SK-N-SH treated with all-trans-retinoic acid at 6 μM for 48 hours (cell line): ENCODE results near the gene SLC35E1.

Experiments
- ATAC-seq: fragments of 200-7000 bp; cut with Tn5 transposase; 3 replicates; pipeline ENCODE4 v1.9.1; 2020; ENCODE audit warnings: mild to moderate bottlenecking, moderate library complexity
- ARNTL ChIP-seq: fragments of 450-650 bp; formaldehyde crosslinking; IDR thresholded peaks from 2 replicates; pipeline ENCODE4 v1.5.0; 2020; ENCODE audit warnings: low read depth, mild to moderate bottlenecking, moderate library complexity, borderline replicate concordance
- BACH2 ChIP-seq: fragments of 250-450 bp; sonication (Bioruptor Pico); IDR thresholded peaks from 2 replicates; pipeline ENCODE4 v1.9.0; 2021; ENCODE audit warnings: mild to moderate bottlenecking, borderline replicate concordance
- CSDC2 ChIP-seq: fragments of 250-450 bp; sonication (Bioruptor Pico); IDR thresholded peaks from 2 replicates; pipeline ENCODE4 v1.5.0; 2020; ENCODE audit warnings: mild to moderate bottlenecking, moderate library complexity
- CSRNP3 ChIP-seq: fragments of 250-450 bp; sonication (Bioruptor Pico); IDR thresholded peaks from 2 replicates; pipeline ENCODE4 v1.5.1; 2021; ENCODE audit warnings: mild to moderate bottlenecking, moderate library complexity
- ESRRG ChIP-seq: fragments of 250-450 bp; sonication (Bioruptor Pico); IDR thresholded peaks from 2 replicates; pipeline ENCODE4 v1.6.1; 2021; ENCODE audit warnings: mild to moderate bottlenecking
- GLIS3 ChIP-seq: fragments of 250-450 bp; sonication (Bioruptor Pico); IDR thresholded peaks from 2 replicates; pipeline ENCODE4 v1.5.0; 2020; ENCODE audit warnings: mild to moderate bottlenecking, moderate library complexity
- OSR1 ChIP-seq: fragments of 250-450 bp; sonication (Bioruptor Pico); IDR thresholded peaks from 2 replicates; pipeline ENCODE4 v1.8.0; 2022; ENCODE audit warnings: moderate library complexity, mild to moderate bottlenecking, inconsistent platforms
- POU6F1 ChIP-seq: fragments of 250-450 bp; sonication (Bioruptor Pico); IDR thresholded peaks from 2 replicates; pipeline ENCODE4 v1.8.0; 2021; ENCODE audit warnings: low read depth, mild to moderate bottlenecking, moderate library complexity, borderline replicate concordance
- PPARA ChIP-seq: fragments of 250-450 bp; sonication (Bioruptor Pico); IDR thresholded peaks from 2 replicates; pipeline ENCODE4 v1.5.0; 2020; ENCODE audit warnings: mild to moderate bottlenecking, borderline replicate concordance
- RARB ChIP-seq: fragments of 250-450 bp; sonication (Bioruptor Pico); IDR thresholded peaks from 2 replicates; pipeline ENCODE4 v1.8.0; 2021; ENCODE audit warnings: mild to moderate bottlenecking, moderate library complexity
- SNAI2 ChIP-seq: fragments of 250-450 bp; sonication (Bioruptor Pico); IDR thresholded peaks from 2 replicates; pipeline ENCODE4 v1.5.0; 2020; ENCODE audit warnings: mild to moderate bottlenecking, moderate library complexity
- TCF4 ChIP-seq: fragments of 250-450 bp; sonication (Bioruptor Pico); IDR thresholded peaks from 2 replicates; pipeline ENCODE4 v1.8.0; 2021; ENCODE audit warnings: mild to moderate bottlenecking, moderate library complexity, borderline replicate concordance
- TOX ChIP-seq: fragments of 250-450 bp; sonication (Bioruptor Pico); IDR thresholded peaks from 2 replicates; pipeline ENCODE4 v1.8.0; 2021; ENCODE audit warnings: mild to moderate bottlenecking, moderate library complexity, borderline replicate concordance
- TSHZ2 ChIP-seq: fragments of 250-450 bp; sonication (Bioruptor Pico); IDR thresholded peaks from 2 replicates; pipeline ENCODE4 v1.5.0; 2020; ENCODE audit warnings: mild to moderate bottlenecking, moderate library complexity
- ZC3H10 ChIP-seq: fragments of 250-450 bp; sonication (Bioruptor Pico); IDR thresholded peaks from 2 replicates; pipeline ENCODE4 v1.5.1; 2021; ENCODE audit warnings: mild to moderate bottlenecking, moderate library complexity
- ZFP3 ChIP-seq: fragments of 250-450 bp; sonication (Bioruptor Pico); IDR thresholded peaks from 2 replicates; pipeline ENCODE4 v1.5.0; 2020; ENCODE audit warnings: mild to moderate bottlenecking, moderate library complexity
- ZFP30 ChIP-seq: fragments of 450-650 bp; formaldehyde crosslinking; IDR thresholded peaks from 2 replicates; pipeline ENCODE4 v1.5.0; 2022; ENCODE audit warnings: mild to moderate bottlenecking, moderate library complexity
- ZNF565 ChIP-seq: fragments of 450-650 bp; formaldehyde crosslinking; conservative IDR thresholded peaks from 2 replicates; pipeline ENCODE4 v1.5.0; 2020; ENCODE audit warnings: low read depth, mild to moderate bottlenecking, moderate library complexity
- ZNF70 ChIP-seq: fragments of 450-650 bp; formaldehyde crosslinking; IDR thresholded peaks from 2 replicates; pipeline ENCODE4 v1.5.0; 2020; ENCODE audit warnings: mild to moderate bottlenecking, moderate library complexity
- ZNF8 ChIP-seq: fragments of 450-650 bp; formaldehyde crosslinking; IDR thresholded peaks from 2 replicates; pipeline ENCODE4 v1.5.0; 2020; ENCODE audit warnings: mild to moderate bottlenecking, moderate library complexity
- TF ChIP-seq, protein P1 (sequence below): fragments of 250-450 bp; sonication (Bioruptor Pico); IDR thresholded peaks from 2 replicates; pipeline ENCODE4 v1.8.0; 2020; ENCODE audit warnings: mild to moderate bottlenecking, moderate library complexity, borderline replicate concordance
- TF ChIP-seq, protein P2 (sequence below): fragments of 250-450 bp; sonication (Bioruptor Pico); IDR thresholded peaks from 2 replicates; pipeline ENCODE4 v1.5.1; 2020; ENCODE audit warnings: low read depth, mild to moderate bottlenecking, moderate library complexity

Gene SLC35E1

GRCh38 chr19:16594131-16594586, 21.9 kb upstream of the SLC35E1 start:
- TF ChIP-seq CSDC2 (CRISPR knock-in tag) (no peak), GLIS3 (CRISPR knock-in tag) (no peak), CSRNP3 (no peak)
- ATAC-seq = no peak

DNA sequence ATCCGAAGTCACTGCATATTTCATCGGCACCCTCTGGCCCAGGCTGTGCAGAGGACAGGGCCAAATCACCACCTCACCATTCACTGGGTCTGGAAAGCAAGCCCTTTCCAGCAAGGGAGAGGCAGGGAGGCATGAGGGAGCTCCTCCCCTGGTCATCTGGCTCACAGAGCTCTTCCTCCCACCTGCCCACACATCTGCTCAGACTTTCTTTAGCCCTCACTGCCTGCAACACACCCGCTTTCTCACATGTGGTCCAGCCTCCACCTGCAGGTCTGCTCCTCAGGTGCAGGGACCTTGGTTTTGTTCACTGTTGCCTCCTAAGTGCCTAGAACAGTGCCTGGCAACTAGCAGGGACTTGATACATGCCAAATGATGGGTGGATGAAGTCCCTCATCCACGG, 21.0 kb upstream of the SLC35E1 start:
- no peak for TF ChIP-seq GLIS3 (CRISPR knock-in tag)
- TF ChIP-seq TOX (CRISPR knock-in tag) = no peak
- no peak for TF ChIP-seq CSDC2 (CRISPR knock-in tag)
- no peak for TF ChIP-seq OSR1 (CRISPR knock-in tag)
- no peak for TF ChIP-seq CSRNP3
- TF ChIP-seq ZFP3 (CRISPR knock-in tag) = no peak
- TF ChIP-seq SNAI2 (CRISPR knock-in tag) = no peak
- TF ChIP-seq ZC3H10 (CRISPR knock-in tag) = no peak
- no peak for TF ChIP-seq PPARA (CRISPR knock-in tag)
- no peak for TF ChIP-seq ZNF70 (CRISPR knock-in tag)
- no peak for TF ChIP-seq ESRRG (CRISPR knock-in tag)
- TF ChIP-seq ZNF565 (CRISPR knock-in tag) = no peak
- TF ChIP-seq BACH2 = no peak
- TF ChIP-seq TCF4 (CRISPR knock-in tag) = no peak
- TF ChIP-seq ZFP30 = no peak
- TF ChIP-seq, protein P1, sequence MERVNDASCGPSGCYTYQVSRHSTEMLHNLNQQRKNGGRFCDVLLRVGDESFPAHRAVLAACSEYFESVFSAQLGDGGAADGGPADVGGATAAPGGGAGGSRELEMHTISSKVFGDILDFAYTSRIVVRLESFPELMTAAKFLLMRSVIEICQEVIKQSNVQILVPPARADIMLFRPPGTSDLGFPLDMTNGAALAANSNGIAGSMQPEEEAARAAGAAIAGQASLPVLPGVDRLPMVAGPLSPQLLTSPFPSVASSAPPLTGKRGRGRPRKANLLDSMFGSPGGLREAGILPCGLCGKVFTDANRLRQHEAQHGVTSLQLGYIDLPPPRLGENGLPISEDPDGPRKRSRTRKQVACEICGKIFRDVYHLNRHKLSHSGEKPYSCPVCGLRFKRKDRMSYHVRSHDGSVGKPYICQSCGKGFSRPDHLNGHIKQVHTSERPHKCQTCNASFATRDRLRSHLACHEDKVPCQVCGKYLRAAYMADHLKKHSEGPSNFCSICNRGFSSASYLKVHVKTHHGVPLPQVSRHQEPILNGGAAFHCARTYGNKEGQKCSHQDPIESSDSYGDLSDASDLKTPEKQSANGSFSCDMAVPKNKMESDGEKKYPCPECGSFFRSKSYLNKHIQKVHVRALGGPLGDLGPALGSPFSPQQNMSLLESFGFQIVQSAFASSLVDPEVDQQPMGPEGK (CRISPR knock-in tag) = no peak
- no peak for TF ChIP-seq ARNTL
- TF ChIP-seq POU6F1 (CRISPR knock-in tag) = no peak
- TF ChIP-seq ZNF8 = no peak
- no peak for ATAC-seq

DNA sequence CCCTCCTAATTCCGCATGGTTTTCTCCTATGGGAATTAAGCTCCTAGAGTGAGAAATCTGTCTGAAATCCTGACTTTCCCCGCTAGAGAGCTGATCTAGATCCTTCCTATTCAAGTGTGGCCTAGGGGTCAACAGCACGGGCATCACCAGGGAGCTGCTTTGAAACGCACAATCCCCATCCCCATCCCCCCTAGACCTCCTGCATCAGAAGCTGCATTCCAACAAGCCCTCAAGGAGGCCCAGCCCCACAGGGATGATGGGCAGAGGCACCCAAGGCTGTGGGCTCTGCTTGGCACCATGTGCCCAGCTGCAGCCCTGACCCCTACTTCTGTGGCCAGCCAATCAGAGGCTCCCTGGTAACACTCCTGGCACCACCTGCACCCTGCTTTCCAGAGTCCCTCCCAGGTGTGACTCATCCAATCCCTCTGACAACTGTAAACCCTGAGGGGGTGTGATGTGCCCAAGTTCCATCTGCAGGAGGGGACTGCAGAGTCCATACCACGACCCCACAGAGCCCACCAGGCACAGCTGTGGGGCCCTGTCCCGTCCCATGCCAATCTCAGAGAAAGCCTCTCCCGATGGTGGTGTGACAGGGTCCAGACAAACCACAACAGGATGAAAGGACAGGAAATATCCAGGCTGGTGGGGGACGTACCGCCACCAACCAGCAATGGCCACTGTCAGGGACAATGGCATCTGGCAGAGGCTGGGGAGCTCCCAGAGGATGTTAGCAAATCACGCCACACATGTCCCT, 19.8 kb upstream of the SLC35E1 start:
- no peak; the same call in 2 of the 3 replicates for ATAC-seq
- no peak for TF ChIP-seq ZNF8
- TF ChIP-seq POU6F1 (CRISPR knock-in tag) = no peak
- no peak for TF ChIP-seq CSDC2 (CRISPR knock-in tag)
- TF ChIP-seq BACH2 = no peak
- TF ChIP-seq ZNF70 (CRISPR knock-in tag) = no peak
- TF ChIP-seq, protein P1 (CRISPR knock-in tag) = no peak
- TF ChIP-seq OSR1 (CRISPR knock-in tag) = no peak
- TF ChIP-seq PPARA (CRISPR knock-in tag) = no peak
- TF ChIP-seq ZNF565 (CRISPR knock-in tag) = no peak
- no peak for TF ChIP-seq ZFP30
- TF ChIP-seq RARB = no peak
- no peak for TF ChIP-seq TCF4 (CRISPR knock-in tag)
- TF ChIP-seq ZC3H10 (CRISPR knock-in tag) = no peak
- TF ChIP-seq GLIS3 (CRISPR knock-in tag) = no peak
- TF ChIP-seq, protein P2, sequence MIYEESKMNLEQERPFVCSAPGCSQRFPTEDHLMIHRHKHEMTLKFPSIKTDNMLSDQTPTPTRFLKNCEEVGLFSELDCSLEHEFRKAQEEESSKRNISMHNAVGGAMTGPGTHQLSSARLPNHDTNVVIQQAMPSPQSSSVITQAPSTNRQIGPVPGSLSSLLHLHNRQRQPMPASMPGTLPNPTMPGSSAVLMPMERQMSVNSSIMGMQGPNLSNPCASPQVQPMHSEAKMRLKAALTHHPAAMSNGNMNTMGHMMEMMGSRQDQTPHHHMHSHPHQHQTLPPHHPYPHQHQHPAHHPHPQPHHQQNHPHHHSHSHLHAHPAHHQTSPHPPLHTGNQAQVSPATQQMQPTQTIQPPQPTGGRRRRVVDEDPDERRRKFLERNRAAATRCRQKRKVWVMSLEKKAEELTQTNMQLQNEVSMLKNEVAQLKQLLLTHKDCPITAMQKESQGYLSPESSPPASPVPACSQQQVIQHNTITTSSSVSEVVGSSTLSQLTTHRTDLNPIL (CRISPR knock-in tag) = no peak
- TF ChIP-seq TSHZ2 = no peak
